Stimulated activated naive CD8-positive, alpha-beta T cell treated with anti-CD3 and anti-CD28 coated beads, Interleukin-15, amount 100 ng/mL, for 72 hours (primary cell): ENCODE data around the gene FAM174C.

Source experiments
- ATAC-seq: fragments of 150-1000 bp; cut with Tn5 transposase; 2 replicates; pipeline ENCODE4 v1.10.0; 2021; ENCODE audit warnings: mild to moderate bottlenecking, moderate library complexity
- DNase-seq, 2 donors: peaks; one replicate each; pipeline ENCODE4 v3.0.0; 2021 to 2022
- H3K27ac Mint-ChIP-seq, 2 donors: one replicate each; pipeline ENCODE4 v1.8.0; 2022; ENCODE audit warnings: mild to moderate bottlenecking in 2 of 2, mixed read lengths in 2 of 2, moderate library complexity in 2 of 2
- H3K27me3 Mint-ChIP-seq: one replicate; pipeline ENCODE4 v1.8.0; 2022; ENCODE audit warnings: mixed read lengths
- H3K4me1 Mint-ChIP-seq: one replicate; pipeline ENCODE4 v1.8.0; 2022; ENCODE audit warnings: mild to moderate bottlenecking, mixed read lengths
- H3K4me3 Mint-ChIP-seq, 2 donors: one replicate each; pipeline ENCODE4 v1.8.0; 2022; ENCODE audit warnings: mild to moderate bottlenecking in 2 of 2, mixed read lengths in 2 of 2, moderate library complexity in 1 of 2
- H3K9me3 Mint-ChIP-seq, 2 donors: one replicate each; pipeline ENCODE4 v1.8.0; 2022; ENCODE audit warnings: mixed read lengths in 2 of 2

Gene FAM174C

DNA sequence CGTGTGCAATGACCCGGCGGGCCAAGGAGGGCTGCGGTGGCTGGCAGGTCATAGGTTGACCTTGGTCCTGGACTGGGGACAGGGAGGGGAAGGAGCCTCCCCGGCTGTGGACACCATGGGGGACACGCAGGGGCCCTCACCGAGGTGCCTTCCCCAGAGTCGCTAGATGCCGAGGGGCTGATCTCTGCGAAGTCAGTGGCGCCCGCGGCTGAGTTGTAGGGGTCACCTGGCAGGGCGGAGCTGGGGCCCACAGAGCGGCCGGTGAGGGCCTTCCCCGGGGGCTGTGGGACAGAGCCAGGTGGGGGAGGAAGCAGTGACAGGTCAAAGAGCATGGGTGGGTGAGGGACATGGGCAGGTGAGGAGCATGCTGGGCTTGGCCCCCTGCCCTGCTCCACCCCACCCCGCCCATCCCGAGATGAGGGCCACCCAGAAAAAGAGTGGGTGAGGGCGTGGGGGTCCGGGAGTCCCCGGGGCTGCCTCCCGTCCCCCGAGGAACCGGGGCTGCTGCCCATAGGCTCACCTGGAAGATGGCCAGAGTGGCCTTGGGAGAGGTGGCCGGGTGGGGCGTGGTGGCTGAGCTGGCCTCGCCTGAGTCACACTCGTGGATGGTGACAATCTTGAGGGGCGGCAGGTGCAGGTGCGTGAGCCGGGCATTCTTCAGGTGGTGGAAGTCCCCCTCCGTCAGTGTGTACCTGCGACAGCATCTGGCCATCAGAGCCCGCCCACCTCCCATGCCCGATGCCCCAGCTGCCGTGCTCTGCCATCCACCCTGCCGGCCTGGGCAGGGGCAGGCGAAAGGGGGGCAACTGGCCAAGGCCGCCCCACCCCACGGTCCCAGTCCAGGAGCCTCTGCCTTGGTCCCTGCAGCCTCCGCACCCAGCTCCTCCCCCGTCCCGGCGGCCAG lies 41.0 kb upstream of the FAM174C start:
- peaks cover 26% of the 10 kb centered on the region for H3K4me1 Mint-ChIP-seq
- H3K27ac Mint-ChIP-seq: no peak overlapping the region
- H3K9me3 Mint-ChIP-seq: no peaks in the 10 kb centered on the region
- no peak for DNase-seq
- H3K27me3 Mint-ChIP-seq: peaks cover 27% of the 10 kb centered on the region
- H3K4me3 Mint-ChIP-seq: no peak overlapping the region
- no peak for ATAC-seq

- Mint-ChIP-seq H3K4me1 (peaks cover 32% of the 10 kb centered on the region), H3K27me3 (peaks cover 30% of the 10 kb centered on the region), H3K4me3 (no peak overlapping the region), H3K9me3 (no peaks in the 10 kb centered on the region), H3K27ac (peak overlapping the region in 1 of 2 donors; percentile 83)
- ATAC-seq: no peak
- no peak for DNase-seq
These were observed 40.4 kb upstream of the FAM174C start for GRCh38 chr19:1234955-1235380.

DNA sequence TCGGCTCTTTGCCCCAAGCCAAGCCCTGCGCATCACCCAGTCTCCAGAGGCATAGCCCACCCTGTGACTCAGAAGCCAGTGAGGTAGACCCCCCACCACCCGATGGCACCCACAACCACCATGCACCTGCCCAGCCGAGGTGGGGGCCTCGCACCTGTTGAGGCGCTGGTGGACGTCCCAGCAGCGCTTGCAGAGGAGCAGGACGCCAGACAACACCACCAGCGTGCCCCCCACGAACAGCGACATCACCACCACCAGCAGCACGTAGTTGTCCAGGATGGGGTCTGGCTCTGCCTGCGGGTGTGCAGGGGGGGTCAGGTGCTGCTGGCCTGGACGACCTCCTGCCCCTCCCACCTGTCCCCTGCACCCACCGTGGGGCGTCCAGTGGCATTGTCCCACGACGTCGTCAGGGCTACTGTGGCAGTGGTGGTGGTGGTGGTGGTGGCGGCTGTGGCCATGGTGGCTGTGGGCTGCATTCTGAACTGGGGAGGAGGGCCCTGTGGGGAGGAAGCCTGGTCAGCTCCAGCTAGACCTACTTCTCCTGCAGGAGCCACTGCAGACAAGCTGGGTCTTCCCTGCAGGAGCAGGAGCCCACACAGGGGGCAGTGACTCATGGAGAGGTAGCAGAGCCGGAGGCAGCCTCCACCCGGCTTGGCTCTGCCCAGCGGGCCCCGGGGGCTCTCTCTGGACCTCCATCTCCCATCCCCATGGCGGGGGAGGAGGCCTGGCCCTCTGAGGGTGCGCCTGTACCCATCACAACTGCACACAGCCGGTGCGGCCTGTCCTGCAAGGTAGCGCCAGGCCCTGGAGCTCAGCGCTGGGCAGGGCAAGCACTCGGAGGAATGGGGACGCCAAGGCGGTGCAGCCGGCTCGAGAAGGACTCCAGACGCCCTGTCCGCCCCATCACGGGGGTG lies 39.4 kb upstream of the FAM174C start:
- ATAC-seq: no peak
- peaks cover 35% of the 10 kb centered on the region for H3K4me1 Mint-ChIP-seq

DNA sequence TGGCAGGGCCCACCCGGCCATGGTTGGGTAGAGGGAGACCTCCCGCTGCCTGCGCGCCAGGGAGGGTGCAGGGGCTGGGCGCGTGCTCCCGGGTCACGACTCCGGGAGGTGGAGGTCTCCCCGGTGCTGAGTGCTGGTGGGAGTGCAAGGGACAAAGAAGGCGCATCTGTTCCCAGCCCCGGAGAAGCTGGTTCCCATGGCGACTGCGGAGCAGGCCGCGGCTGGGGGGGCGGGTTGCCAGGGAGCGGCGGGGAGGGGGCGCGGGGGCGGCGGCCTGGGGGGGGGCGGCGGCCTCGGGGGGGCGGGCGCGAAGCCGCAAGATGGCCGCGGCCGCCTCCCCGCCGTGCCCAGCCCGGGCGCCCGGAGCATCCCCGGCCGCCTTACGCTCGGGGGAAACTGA lies 38.8 kb upstream of the FAM174C start:
- H3K4me1 Mint-ChIP-seq: peaks cover 41% of the 10 kb centered on the region
- H3K27me3 Mint-ChIP-seq: peaks cover 30% of the 10 kb centered on the region
- H3K9me3 Mint-ChIP-seq: no peaks in the 10 kb centered on the region
- peak overlapping the region; percentile 69 to 73 for H3K4me3 Mint-ChIP-seq
- DNase-seq: no peak
- H3K27ac Mint-ChIP-seq: no peak overlapping the region
- ATAC-seq: no peak

More for the DNA sequence above, 39.4 kb upstream of the FAM174C start:
- Mint-ChIP-seq H3K27me3 (peaks cover 30% of the 10 kb centered on the region), H3K4me3 (peak overlapping the region; percentile 69 to 73), H3K27ac (no peak overlapping the region), H3K9me3 (no peaks in the 10 kb centered on the region)
- no peak for DNase-seq

DNA sequence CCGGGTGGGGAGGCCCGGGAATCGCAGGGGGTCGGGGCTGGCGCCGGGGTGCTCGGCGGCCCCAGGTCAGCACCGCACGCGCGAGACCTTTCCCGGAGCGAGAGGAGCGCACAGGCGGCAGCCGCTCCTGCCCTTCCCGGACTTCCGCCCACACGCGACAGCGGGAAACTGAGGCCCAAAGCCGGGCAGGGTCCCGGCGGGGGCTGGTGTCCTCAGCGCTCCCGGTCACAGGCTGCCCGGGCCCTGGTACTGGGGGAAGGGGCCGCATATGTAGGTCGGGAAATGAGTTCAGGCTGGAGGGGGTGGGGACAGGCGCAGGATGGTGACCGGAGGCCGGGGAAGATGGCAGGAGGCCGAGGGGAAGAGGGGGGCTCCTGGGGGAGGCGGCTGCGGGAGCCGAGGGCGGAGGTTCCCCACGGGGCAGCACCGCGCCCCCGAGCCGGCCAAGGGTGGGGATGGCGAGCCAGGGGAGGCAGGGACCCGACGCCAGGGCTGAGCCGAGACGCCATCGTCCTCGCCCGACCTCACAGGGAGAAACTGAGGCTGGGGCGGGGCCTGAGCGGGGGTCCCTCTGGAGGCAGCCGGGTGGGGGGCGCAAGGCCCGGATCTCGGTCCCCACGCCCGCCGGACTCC lies 38.2 kb upstream of the FAM174C start:
- peak overlapping the region; percentile 69 to 70 for H3K4me3 Mint-ChIP-seq
- peaks cover 37% of the 10 kb centered on the region for H3K4me1 Mint-ChIP-seq
- no peaks in the 10 kb centered on the region for H3K9me3 Mint-ChIP-seq
- no peak overlapping the region for H3K27ac Mint-ChIP-seq
- no peak for ATAC-seq
- H3K27me3 Mint-ChIP-seq: peaks cover 30% of the 10 kb centered on the region
- no peak for DNase-seq

GRCh38 chr19:1237754-1238368 lies 37.5 kb upstream of the FAM174C start, which contains the start of gene CBARP:
Gene CBARP, minus strand, starts transcription at chr19:1238005. Its CDS starts 1,905 bp downstream, at chr19:1236100.
- ATAC-seq (no peak), DNase-seq (no peak)
- Mint-ChIP-seq H3K4me3 (peak within 1 kb of the TSS; percentile 69 to 90), H3K27ac (no peak within 1 kb of the TSS), H3K9me3 (no peaks in the 10 kb centered on the region), H3K27me3 (peaks cover 30% of the 10 kb centered on the region), H3K4me1 (peaks cover 39% of the 10 kb centered on the region)

- no peak for DNase-seq
- no peaks in the 10 kb centered on the region for H3K9me3 Mint-ChIP-seq
- ATAC-seq: no peak
- peaks cover 47% of the 10 kb centered on the region for H3K4me1 Mint-ChIP-seq
- H3K27ac Mint-ChIP-seq: no peak overlapping the region
- peak overlapping the region; percentile 68 to 90 for H3K4me3 Mint-ChIP-seq
- H3K27me3 Mint-ChIP-seq: peaks cover 30% of the 10 kb centered on the region
These were observed 36.7 kb upstream of the FAM174C start for GRCh38 chr19:1238369-1239303.

DNA sequence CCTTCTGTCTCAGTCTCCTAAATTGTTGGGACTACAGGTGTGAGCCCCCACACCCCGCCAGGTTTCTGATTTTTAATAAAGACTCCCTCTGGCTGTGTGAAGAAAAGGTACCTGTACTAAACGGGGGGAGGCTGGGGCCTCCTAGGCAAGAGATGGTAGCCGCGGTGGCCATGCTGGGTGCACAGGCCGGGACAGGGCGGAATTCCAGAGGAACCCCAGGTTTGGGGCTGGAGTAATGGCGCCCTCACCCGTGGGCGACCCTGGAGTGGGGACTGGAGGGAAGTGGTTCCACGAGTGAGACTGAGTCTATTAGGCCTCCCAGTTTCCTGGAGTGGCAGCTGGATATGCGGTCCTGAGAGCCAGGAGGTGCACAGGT lies 35.9 kb upstream of the FAM174C start:
- ATAC-seq (no peak), DNase-seq (no peak)
- peak overlapping the region in 1 of 2 donors; percentile 48 for H3K27ac Mint-ChIP-seq
- peaks cover 30% of the 10 kb centered on the region for H3K27me3 Mint-ChIP-seq
- H3K4me3 Mint-ChIP-seq: peak overlapping the region; percentile 68 to 90
- peaks cover 53% of the 10 kb centered on the region for H3K4me1 Mint-ChIP-seq
- no peaks in the 10 kb centered on the region for H3K9me3 Mint-ChIP-seq

DNA sequence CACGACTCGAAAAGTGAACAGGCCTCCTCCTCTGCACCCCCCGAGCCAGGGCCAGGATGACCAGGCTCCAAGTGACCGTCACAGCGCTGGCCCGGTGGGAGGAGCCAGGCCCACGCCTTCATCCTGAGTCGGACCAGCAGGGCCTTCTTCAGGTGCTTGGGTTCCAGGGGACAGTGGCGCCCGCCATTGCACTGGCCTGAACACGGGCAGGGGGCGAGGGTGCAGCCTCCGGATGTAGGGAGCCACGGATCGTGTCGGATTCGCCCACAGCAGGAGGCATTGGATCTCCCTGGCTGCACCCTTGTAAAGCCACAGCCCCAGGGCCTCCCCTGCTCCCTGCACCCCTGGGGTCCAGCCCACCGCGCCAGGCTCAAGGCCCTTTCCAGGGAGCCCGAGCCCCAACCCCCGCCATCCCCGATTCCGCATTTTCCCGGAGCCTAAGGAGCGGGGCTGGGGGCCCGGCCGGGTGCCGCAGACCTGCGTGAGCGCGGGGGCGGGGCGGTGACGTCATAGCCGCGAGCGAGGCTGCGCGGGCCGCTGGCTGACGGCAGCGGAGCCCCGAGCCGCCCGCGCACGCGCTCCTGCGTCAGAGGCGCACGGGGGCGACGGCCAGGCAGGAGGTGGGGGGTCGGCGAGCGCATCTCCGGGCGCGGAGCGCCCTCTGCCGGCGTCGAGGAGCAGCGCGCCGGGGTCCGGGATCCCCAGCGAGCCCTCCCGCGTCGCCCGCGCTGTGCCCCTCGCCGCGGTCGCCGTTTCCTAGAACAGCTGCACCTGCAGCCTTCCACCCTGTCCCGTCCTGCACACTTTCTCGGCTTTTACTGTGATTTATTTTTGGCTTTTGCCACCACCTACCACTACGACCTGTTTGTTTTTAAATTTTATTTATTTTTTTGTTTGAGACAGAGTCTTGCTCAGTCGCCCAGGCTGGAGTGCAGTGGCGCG lies 35.3 kb upstream of the FAM174C start:
- Mint-ChIP-seq H3K4me1 (peaks cover 59% of the 10 kb centered on the region), H3K4me3 (peak overlapping the region; percentile 76 to 90), H3K9me3 (no peaks in the 10 kb centered on the region), H3K27me3 (peaks cover 30% of the 10 kb centered on the region), H3K27ac (no peak overlapping the region)
- DNase-seq: peak; percentile 94 to 96
- ATAC-seq: peak; percentile 73

GRCh38 chr19:1240925-1241324 lies 34.4 kb upstream of the FAM174C start:
- Mint-ChIP-seq H3K4me3 (peak overlapping the region; percentile 82 to 90), H3K9me3 (no peaks in the 10 kb centered on the region), H3K27me3 (peaks cover 25% of the 10 kb centered on the region), H3K27ac (no peak overlapping the region), H3K4me1 (peaks cover 64% of the 10 kb centered on the region)
- ATAC-seq (no peak), DNase-seq (no peak)

- Mint-ChIP-seq H3K27me3 (peaks cover 19% of the 10 kb centered on the region), H3K4me1 (peaks cover 64% of the 10 kb centered on the region), H3K9me3 (no peaks in the 10 kb centered on the region), H3K27ac (peak within 1 kb of the TSS; percentile 78 to 88), H3K4me3 (peak within 1 kb of the TSS; percentile 82 to 90)
- DNase-seq (peak; percentile 88 to 93), ATAC-seq (peak; percentile 78)
These were observed 33.8 kb upstream of the FAM174C start, which contains the start of gene ATP5F1D for GRCh38 chr19:1241417-1242095. Gene ATP5F1D, plus strand, starts transcription at chr19:1241751. Its CDS starts 100 bp downstream, at chr19:1241851.

GRCh38 chr19:1243768-1244692 lies 31.3 kb upstream of the FAM174C start:
- ATAC-seq (peak; percentile 52), DNase-seq (peak; percentile 87 to 89)
- Mint-ChIP-seq H3K4me1 (peaks cover 54% of the 10 kb centered on the region), H3K4me3 (peak overlapping the region; percentile 75 to 82), H3K27ac (peak overlapping the region in 1 of 2 donors; percentile 81), H3K27me3 (peaks cover 5% of the 10 kb centered on the region), H3K9me3 (no peaks in the 10 kb centered on the region)
